Measurements from ENCODE around the gene PRR22.

The PRR22 gene

DNA sequence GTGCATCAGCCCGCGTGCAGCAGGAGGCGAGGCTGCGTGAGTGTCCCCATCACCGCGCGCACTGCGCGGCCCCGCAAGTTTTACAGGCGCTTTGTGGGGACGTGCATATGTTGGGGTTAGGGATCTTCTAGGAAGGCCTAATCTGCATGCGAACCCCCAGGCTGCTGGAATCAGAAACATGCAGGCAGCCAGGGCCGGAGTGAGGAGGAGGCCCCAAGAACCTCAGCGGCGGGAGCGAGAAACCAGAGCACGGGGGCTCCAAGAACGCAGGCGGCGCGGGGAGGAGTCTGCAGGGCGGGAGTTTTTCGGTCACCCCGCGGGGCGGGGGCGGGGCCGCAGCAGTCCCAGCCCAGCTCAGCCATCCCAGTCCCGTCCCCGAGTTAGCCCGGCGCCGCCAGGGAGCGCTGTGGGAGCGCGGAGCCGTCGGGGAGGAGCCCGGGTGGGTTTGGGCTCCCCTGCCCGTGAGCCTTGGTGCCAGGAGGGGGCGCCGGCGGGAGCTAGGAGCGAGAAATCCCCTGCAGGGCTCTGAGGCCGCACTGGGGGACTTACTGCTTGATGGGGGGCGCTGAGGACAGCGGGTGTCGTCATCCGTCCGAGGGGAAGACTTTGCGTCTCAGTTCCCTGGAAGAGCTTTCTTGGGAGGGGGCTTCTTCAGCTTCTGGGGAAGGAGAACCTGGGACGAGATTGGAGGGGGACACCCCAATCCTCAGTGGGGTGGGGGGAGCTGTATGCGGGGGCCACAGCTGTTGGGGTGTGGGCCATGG, 19.4 kb upstream of the PRR22 start:
- H3K27me3 ChIP-seq (ENCODE audit: insufficient read depth, low read length, poor library complexity) = peaks cover 5% of the 10 kb centered on the region
- no peaks in the 10 kb centered on the region for H3K36me3 ChIP-seq (ENCODE audit: insufficient read depth, low read length)
- H3K4me1 ChIP-seq (ENCODE audit: insufficient read depth, low read length) = peaks cover 16% of the 10 kb centered on the region
- H3K4me2 ChIP-seq (ENCODE audit: insufficient read depth, low read length) = peak overlapping the region; percentile 67
- peak overlapping the region; percentile 83 for H2AFZ ChIP-seq (ENCODE audit: low read depth, low read length)
- H3K4me3 ChIP-seq (ENCODE audit: low read depth in 1 of 2, low read length in 2 of 2) = peak overlapping the region in 1 of 2 experiments; percentile 46; a peak in 2 of 4 replicates
- peak overlapping the region; percentile 50 for H3K9ac ChIP-seq (ENCODE audit: low read depth, low read length)
- no peaks in the 10 kb centered on the region for H4K20me1 ChIP-seq (ENCODE audit: insufficient read depth, low read length)
- no peaks in the 10 kb centered on the region for H3K79me2 ChIP-seq (ENCODE audit: insufficient read depth, low read length)
- H3K9me3 ChIP-seq (ENCODE audit: insufficient read depth, low read length, severe bottlenecking) = no peaks in the 10 kb centered on the region
- no peak for TF ChIP-seq EZH2 (IDR thresholded peaks at IDR 0.05; ENCODE audit: borderline replicate concordance, low read depth, low read length, severe bottlenecking)
- TF ChIP-seq, protein P1, sequence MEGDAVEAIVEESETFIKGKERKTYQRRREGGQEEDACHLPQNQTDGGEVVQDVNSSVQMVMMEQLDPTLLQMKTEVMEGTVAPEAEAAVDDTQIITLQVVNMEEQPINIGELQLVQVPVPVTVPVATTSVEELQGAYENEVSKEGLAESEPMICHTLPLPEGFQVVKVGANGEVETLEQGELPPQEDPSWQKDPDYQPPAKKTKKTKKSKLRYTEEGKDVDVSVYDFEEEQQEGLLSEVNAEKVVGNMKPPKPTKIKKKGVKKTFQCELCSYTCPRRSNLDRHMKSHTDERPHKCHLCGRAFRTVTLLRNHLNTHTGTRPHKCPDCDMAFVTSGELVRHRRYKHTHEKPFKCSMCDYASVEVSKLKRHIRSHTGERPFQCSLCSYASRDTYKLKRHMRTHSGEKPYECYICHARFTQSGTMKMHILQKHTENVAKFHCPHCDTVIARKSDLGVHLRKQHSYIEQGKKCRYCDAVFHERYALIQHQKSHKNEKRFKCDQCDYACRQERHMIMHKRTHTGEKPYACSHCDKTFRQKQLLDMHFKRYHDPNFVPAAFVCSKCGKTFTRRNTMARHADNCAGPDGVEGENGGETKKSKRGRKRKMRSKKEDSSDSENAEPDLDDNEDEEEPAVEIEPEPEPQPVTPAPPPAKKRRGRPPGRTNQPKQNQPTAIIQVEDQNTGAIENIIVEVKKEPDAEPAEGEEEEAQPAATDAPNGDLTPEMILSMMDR (IDR thresholded peaks at IDR 0.05; ENCODE audit: borderline replicate concordance, extremely low read depth, low read length, poor library complexity, severe bottlenecking) = peak; percentile 98
- peak overlapping the region; percentile 24 for H3K27ac ChIP-seq (ENCODE audit: low read length)
- peak; percentile 95 for ATAC-seq (ENCODE audit: insufficient read depth, low read depth)
- peak; percentile 96 for DNase-seq

DNA sequence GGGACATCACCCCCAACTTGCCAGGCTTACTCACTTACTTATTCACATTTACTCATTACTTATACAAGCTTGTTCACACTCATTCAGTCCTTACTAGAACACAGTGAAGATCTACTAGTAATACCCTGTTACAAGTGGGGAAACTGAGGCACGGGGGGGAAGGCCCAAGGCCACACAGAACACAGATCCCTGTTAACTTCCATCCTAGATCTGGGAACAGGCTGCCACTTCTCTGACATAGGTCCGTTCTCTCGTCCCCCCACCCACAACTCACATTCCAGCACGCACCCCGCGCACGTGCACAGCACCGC, 18.9 kb upstream of the PRR22 start:
- DNase-seq = no peak
- Histone ChIP-seq H3K27me3 (ENCODE audit: insufficient read depth, low read length, poor library complexity) (peaks cover 5% of the 10 kb centered on the region), H3K27ac (ENCODE audit: low read length) (peak overlapping the region; percentile 24), H4K20me1 (ENCODE audit: insufficient read depth, low read length) (no peaks in the 10 kb centered on the region), H2AFZ (ENCODE audit: low read depth, low read length) (peak overlapping the region; percentile 83), H3K9ac (ENCODE audit: low read depth, low read length) (peak overlapping the region; percentile 50), H3K79me2 (ENCODE audit: insufficient read depth, low read length) (no peaks in the 10 kb centered on the region), H3K4me2 (ENCODE audit: insufficient read depth, low read length) (peak overlapping the region; percentile 67), H3K9me3 (ENCODE audit: insufficient read depth, low read length, severe bottlenecking) (no peaks in the 10 kb centered on the region), H3K4me1 (ENCODE audit: insufficient read depth, low read length) (peaks cover 16% of the 10 kb centered on the region), H3K4me3 (ENCODE audit: low read depth in 1 of 2, low read length in 2 of 2) (peak overlapping the region in 1 of 2 experiments; percentile 46; a peak in 2 of 4 replicates), H3K36me3 (ENCODE audit: insufficient read depth, low read length) (no peaks in the 10 kb centered on the region)
- ATAC-seq (ENCODE audit: insufficient read depth, low read depth) = no peak
- TF ChIP-seq, protein P1 (IDR thresholded peaks at IDR 0.05; ENCODE audit: borderline replicate concordance, extremely low read depth, low read length, poor library complexity, severe bottlenecking) = no peak
- no peak for TF ChIP-seq EZH2 (IDR thresholded peaks at IDR 0.05; ENCODE audit: borderline replicate concordance, low read depth, low read length, severe bottlenecking)

DNA sequence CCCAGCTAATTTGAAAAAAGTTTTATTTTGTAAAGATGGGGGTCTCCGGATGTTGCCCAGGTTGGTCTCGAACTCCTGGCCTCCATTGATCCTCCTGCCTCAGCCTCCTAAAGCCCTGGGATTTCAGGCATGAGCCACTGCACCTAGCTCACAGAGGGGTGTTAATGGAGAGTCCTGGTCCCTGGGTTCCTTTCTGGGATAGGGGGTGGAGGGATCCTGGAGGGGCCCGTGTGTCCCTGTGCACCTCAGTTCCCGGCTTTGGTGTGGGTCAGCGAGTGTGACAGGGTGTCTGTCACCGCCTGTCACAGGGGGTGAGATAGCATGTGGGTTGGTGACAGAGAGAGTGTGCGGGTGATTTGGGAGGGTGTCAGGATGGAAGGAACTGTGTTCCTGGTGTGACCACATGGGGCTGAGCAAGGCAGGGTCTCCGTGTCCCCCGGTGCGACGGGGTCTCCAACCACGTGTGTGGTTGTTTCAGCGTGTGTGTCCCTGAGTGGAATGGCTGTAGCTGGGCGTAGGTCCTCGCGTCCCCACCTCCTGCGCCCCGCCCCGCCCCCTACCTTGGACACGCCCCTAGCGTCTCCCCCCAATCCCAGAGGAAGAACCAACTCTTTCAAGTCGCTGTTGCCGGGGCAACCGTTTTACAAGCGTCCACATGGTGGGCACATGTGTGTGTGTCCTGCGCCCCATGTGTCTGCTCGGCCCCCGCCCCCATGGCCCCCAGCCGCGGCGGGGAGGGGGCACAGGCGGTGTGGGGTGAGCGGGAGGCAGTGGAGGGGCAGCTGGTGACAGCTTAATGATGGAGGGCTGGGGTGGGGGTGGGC, 17.5 kb upstream of the PRR22 start:
- Histone ChIP-seq H3K27ac (ENCODE audit: low read length) (no peak overlapping the region), H3K36me3 (ENCODE audit: insufficient read depth, low read length) (no peaks in the 10 kb centered on the region), H4K20me1 (ENCODE audit: insufficient read depth, low read length) (no peaks in the 10 kb centered on the region), H3K4me3 (ENCODE audit: low read depth in 1 of 2, low read length in 2 of 2) (no peak overlapping the region), H3K79me2 (ENCODE audit: insufficient read depth, low read length) (no peaks in the 10 kb centered on the region), H3K9me3 (ENCODE audit: insufficient read depth, low read length, severe bottlenecking) (no peaks in the 10 kb centered on the region), H2AFZ (ENCODE audit: low read depth, low read length) (no peak overlapping the region), H3K4me2 (ENCODE audit: insufficient read depth, low read length) (no peak overlapping the region), H3K4me1 (ENCODE audit: insufficient read depth, low read length) (peaks cover 16% of the 10 kb centered on the region), H3K9ac (ENCODE audit: low read depth, low read length) (no peak overlapping the region), H3K27me3 (ENCODE audit: insufficient read depth, low read length, poor library complexity) (peaks cover 5% of the 10 kb centered on the region)
- no peak for TF ChIP-seq EZH2 (IDR thresholded peaks at IDR 0.05; ENCODE audit: borderline replicate concordance, low read depth, low read length, severe bottlenecking)
- TF ChIP-seq, protein P1 (IDR thresholded peaks at IDR 0.05; ENCODE audit: borderline replicate concordance, extremely low read depth, low read length, poor library complexity, severe bottlenecking) = no peak
- DNase-seq (no peak), ATAC-seq (ENCODE audit: insufficient read depth, low read depth) (no peak)
